GM19099 (cell line): ENCODE data around the gene SESN1.

Experiments used
- POLR2A ChIP-seq: IDR thresholded peaks from 3 replicates; pipeline ENCODE4 v1.6.1; 2011; ENCODE audit warnings: low read depth; ENCODE audit not compliant: insufficient read length; ENCODE audit errors: extremely low read depth

The SESN1 gene

DNA sequence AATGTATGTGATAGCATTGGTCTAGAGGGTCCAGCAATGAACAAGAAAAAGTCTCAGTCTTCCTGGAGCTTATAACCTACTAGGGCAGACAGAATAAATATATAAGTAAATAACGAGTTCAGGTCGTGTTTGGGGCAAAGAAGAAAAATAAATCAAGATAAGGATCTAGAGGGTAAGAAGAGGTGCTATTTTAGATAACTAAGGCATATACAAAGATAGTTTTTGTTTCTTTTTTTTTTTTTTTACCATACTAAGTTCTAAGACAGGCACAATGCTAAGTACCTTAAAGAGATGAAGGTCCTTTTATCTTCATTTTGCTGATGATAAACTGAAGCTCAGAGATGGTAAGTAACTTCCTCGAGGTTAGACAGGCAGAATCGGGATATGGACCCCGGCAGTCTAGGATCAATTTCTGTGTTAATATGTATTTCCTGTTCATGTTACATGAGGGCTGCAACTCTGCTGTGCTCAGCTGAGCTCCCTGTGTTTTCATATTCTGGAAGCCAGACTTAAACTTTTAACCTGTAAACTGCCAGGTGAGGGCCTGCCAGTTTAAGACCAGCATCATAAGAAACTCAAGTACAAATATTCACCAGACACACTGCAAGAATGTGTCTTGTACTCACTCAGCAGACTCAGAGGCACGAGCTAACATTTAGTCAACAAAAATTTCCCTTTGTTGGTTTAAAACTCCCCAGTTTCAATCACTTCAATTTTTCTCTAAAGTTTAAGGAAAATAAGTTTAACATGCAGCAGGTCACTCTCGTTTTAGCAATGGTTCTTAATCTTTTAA is 23.3 kb downstream of the SESN1 start:
- TF ChIP-seq POLR2A, result no peak

DNA sequence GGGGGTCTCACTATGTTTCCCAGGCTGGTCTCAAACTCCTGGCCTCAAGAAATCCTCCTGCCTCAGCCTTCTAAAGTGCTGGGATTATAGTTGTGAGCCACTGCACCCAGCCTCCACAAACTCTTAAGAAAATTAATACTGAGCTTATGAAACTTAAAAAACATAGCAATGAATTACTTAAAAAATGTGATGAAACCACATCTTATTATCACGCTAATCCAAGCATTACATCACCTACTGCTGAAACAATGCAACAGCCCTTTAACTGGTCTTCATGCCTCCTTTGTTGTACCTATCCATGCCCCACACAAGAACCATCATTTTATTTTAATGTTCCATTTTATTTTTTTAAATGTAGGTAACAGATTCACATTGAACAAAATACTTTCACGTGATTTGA is 24.9 kb downstream of the SESN1 start:
- no peak for TF ChIP-seq POLR2A

DNA sequence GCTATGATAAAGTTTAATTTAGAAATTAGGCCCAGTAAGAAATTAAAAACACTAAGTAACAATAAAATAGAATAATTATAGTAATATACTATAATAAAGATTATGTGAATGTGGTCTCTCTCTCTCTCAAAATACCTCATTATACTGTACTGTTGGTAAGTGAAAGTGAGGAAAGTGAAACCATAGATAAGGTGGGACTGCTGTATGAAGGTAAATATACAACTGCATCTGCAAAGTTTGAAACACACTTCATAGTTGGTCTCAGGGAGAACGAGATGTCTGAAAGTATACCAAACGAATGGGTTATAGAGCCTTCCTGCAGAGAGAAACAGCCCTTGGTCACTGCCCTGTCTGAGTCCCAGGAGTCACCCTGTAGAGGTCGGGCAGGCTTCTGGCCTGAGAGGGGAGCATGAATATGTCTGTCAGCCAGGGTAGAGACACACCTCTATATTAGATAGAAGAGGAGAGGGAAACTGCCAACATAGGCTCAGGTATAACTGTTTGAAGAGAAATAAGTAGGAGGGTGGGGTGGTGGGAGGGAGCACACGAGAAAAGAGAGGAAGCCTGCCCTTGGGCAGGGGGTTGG is 31.8 kb downstream of the SESN1 start:
- TF ChIP-seq POLR2A, result no peak

GRCh38 chr6:109062216-109062615 is 32.4 kb downstream of the SESN1 start:
- no peak for TF ChIP-seq POLR2A

DNA sequence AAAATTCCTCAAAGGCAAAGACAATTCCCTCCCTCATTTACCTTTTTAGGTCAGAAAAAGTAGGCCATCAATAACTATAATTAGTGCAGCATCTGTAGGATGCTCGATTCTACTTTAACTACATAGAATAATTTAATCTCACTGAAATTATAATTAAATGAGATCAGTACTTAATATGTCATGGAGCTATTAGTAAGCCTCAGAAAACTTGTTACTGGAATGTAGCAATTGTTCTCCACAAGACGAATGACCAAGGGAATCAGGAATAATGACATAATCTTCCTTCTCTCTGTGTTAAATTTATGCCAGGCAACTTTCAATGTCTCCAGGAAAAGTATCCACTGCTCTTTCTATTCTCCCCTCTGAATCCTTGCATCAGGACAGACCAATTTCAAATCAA is 34.1 kb downstream of the SESN1 start:
- no peak for TF ChIP-seq POLR2A

DNA sequence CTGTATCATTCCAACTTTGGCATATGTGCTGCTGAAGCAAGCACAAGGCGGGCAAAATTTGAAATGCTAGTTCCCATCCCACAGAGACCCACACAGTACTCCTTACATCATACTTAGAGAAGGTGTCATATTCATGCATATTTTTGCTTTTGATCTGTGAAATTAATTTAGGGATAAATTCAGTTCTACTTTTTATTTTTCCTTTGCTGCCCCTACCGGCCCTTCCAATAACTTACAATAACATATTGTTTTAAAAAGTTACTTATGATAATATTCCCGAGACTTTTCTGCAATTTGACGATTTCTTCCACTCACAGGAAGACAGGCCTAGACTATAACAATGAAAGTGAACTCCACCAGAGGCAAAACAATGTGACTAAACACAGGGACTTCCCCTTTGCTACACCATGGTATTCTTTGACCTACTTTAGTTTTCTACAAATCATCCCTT is 35.0 kb downstream of the SESN1 start:
- no peak for TF ChIP-seq POLR2A

DNA sequence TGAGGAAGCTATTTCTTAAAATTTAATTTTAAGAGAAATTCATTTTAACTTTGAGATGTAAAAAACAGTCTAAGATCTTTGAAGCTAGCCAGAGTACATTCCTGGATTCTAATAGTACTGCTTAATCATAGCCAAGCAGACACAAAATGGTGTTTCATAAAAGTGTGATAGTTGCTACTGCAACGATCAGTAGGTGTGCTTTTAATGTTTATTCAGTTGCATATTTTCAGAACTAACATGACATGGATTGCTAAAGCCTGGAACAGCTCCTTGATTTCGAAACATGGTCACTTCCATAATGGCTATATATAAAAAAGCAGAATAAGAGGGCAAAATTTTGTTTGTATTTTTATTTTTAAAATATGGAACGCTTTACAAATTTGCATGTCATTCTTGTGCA is 35.5 kb downstream of the SESN1 start:
- no peak for TF ChIP-seq POLR2A

GRCh38 chr6:109058620-109059019 is 36.0 kb downstream of the SESN1 start:
- no peak for TF ChIP-seq POLR2A

- TF ChIP-seq POLR2A, result no peak
These were observed 38.0 kb downstream of the SESN1 start for GRCh38 chr6:109056661-109057060.

GRCh38 chr6:109055771-109056235 is 38.8 kb downstream of the SESN1 start:
- TF ChIP-seq POLR2A, result no peak

GRCh38 chr6:109053336-109053735 is 41.3 kb downstream of the SESN1 start:
- no peak for TF ChIP-seq POLR2A

DNA sequence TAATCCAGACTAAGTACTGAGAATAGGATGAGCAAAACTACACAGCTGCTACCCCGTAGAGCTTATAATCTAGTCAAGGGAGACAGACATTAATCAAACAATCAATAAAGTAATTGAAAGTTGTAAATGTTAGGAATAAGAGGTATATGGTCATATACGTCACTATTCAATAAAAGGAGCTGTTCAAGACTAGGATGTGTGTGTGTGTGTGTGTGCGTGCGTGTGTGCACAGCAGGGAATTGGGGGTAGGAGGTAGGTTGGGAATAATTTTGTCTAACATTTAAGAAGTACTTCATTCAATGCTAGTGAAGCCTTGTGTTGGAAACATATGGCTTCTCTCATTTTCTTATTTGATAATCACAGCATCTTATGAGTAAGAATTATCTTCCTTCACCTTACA is 41.8 kb downstream of the SESN1 start:
- TF ChIP-seq POLR2A, result no peak

- TF ChIP-seq POLR2A, result no peak
These were observed 42.5 kb downstream of the SESN1 start for GRCh38 chr6:109052018-109052651.

DNA sequence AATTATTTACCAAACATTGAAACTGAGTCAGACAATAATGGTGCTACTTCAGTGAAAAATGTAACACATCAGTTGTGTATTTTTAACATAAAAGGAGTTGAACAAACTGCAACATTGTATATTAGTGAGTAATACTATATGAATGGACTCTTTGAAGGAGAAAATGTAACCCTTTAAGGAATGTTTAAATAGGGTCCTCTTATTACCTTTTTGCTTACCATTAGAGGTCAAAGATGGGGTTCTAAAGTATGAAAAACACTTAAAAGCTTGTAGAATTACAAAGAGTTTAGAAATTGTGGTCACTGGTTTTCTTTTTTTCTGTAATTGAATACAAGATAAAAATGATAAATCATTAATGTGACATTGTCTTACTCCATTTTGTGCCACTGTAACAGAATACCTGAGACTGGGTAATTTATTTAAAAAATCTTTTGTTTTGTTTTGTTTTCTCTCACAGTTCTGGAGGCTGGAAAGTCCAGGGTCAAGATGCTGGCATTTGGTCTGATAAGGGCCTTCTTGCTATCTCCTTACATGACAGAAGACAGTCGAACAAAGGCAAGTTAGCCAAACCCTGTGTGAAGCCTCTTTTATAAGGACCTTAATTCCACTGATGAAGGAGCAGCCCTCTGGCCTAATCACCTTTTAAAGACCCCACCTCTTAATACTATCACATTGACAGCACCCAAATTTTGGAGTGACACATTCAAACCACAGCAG is 43.2 kb downstream of the SESN1 start:
- no peak for TF ChIP-seq POLR2A

DNA sequence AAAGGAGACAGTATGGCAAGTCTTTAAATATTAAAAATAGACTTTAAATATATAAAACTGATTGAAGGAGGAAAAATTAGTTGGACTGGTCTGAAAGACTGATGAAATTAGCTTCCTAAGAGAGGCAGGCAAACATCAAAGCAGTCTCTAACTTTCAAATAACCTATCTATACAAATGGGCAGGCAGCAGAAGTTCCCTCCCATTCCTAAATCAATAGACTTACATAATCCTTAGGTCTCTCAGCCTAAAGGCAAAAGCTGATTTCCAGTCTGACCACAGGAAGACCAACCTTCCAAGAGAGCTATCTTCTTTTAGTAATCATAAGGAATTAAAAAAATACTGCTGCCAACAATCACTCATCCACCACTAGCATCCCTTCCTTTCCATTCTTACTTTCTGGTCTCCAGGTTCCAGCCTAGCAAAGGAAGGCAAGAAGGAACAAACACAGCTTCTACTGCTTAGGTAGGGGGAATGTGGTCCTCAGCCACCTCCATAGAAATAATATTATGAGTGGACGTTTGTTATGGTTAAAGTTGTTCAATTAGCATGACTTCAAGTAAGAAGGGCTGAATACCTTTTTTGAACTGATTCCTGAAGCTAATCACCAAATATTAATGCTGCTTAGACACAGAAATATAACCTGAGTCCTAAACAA is 44.1 kb downstream of the SESN1 start:
- no peak for TF ChIP-seq POLR2A

GRCh38 chr6:109050012-109050411 is 44.6 kb downstream of the SESN1 start:
- TF ChIP-seq POLR2A, result no peak
